NCI-H82 treated with DMSO at 0.1 percent for 48 hours (cell line): ENCODE results near the gene CLDN5.

Experiments used
- DNase-seq: peaks from one replicate; lab custom pipeline; 2025; ENCODE audit not compliant: unreplicated experiment; lab: John Stamatoyannopoulos, UW

The CLDN5 gene, protein sequence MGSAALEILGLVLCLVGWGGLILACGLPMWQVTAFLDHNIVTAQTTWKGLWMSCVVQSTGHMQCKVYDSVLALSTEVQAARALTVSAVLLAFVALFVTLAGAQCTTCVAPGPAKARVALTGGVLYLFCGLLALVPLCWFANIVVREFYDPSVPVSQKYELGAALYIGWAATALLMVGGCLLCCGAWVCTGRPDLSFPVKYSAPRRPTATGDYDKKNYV

DNA sequence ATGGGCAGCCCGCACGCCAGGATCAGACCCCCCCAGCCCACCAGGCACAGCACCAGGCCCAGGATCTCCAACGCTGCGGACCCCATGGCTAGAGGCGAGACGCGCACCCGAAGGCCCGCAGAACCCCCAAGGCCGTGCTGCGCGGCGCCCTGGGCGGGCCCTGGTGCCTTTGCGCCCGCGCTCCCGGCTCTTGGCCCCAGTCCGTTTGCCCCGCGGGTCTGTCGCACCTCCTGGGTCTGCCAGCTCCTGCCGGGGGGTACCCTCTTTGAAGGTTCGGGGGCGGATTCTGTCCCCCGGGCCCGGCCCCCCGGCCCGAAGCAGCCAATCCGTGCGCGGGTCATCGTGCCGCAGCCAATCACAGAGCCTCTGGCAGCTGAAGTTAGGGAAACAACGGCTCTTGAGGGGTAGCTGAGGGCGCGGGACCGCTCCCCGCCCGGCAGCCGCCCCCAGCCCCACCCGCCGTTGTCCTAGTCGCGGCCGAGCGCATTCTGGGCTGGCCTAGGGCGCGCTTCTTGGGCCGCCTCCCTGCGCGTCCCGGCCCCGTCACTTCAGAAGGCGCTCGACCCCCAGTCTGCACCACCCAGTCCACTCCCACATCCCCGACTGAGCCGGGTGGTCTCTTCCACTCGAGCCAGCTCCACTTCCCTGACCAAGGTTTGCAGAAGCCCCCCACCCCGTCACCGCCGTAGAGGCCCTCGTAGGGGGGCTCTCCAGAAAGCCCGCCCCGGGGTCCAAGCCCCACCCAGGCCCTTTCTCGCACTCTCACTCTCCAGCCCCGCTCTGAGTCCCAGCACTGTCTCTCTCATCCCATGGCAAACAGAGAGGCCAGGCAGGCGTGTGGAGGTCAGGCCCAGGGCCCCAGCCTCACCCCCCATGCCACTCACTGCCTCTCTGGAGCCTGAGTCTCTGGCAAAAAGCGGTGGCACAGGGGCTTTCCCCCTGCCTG, at the start of gene CLDN5:
TSS of gene CLDN5 (minus strand) at position 241 of the 946 bp plus-strand sequence. CDS start at position 86, 155 bp downstream.
- DNase-seq, result no peak

GRCh38 chr22:19571995-19572394, 47.8 kb upstream of the CLDN5 start:
- no peak for DNase-seq

DNA sequence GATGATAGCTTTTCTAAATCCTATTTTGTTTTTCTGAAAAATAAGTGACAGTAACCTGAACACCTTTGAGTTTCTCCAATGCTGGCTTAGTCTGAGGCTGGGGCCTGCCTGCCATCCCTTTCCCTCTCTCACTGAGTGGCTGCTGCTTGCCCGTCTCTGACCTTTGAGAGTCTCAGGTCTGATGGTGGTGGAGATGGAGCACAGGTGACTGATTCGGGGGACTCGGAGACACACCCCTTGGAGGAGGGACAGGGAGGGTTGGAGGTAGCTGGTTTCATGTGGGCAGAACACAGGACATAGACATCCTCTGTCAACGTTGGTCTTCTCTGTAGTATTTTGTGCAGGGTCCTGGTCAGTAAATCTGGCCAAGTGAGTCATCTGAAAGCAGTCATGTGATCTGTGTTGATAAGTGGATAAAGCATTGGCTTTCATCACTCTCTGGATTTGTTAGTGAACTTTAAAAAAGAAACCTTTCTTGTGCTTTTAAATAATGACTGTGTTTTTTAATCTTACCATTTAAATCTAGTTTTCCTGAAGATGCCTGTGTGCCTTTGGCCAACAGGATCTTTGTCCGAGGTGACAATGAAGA, 47.1 kb upstream of the CLDN5 start:
- DNase-seq, result no peak

DNA sequence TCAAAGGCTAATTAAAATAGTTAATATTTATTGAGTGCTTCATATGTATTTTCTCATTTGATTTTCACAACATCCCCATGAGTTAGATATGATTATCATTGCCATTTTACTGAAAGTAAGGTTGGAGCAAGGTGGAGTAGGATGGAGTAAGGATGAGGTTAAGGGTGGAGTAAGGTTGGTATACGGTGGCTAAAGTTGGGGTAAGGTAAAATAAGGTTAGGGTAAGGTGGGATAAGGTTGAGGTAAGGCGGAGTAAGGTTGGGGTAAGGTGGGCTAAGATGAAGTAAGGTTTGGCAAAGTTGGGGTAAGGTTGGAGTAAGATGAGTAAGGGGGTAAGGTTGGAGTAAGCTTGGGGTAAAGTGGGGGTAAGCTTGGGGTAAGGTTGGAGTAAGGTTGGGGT, 45.8 kb upstream of the CLDN5 start:
- no peak for DNase-seq

DNA sequence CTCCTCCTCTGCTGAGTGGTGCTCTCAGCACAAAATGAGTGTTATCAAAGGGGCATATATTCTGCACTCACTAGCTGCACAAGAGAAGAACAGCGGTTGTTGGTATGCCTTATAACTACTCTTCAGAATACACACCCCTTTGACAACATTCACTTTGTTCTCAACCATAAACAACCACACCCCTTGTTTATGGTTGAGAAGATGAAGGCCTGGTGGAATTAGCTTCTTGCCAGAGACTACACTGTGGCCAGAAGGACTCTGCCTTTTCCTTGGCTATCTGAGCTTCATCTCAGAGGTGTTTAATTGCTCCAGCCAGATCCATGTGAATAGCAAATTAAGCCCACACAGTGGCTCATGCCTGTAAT, 45.0 kb upstream of the CLDN5 start:
- no peak for DNase-seq

GRCh38 chr22:19568337-19569275, 44.4 kb upstream of the CLDN5 start:
- DNase-seq, result no peak

GRCh38 chr22:19567157-19568009, 43.2 kb upstream of the CLDN5 start:
- DNase-seq, result no peak

GRCh38 chr22:19566279-19567156, 42.3 kb upstream of the CLDN5 start:
- DNase-seq, result no peak

DNA sequence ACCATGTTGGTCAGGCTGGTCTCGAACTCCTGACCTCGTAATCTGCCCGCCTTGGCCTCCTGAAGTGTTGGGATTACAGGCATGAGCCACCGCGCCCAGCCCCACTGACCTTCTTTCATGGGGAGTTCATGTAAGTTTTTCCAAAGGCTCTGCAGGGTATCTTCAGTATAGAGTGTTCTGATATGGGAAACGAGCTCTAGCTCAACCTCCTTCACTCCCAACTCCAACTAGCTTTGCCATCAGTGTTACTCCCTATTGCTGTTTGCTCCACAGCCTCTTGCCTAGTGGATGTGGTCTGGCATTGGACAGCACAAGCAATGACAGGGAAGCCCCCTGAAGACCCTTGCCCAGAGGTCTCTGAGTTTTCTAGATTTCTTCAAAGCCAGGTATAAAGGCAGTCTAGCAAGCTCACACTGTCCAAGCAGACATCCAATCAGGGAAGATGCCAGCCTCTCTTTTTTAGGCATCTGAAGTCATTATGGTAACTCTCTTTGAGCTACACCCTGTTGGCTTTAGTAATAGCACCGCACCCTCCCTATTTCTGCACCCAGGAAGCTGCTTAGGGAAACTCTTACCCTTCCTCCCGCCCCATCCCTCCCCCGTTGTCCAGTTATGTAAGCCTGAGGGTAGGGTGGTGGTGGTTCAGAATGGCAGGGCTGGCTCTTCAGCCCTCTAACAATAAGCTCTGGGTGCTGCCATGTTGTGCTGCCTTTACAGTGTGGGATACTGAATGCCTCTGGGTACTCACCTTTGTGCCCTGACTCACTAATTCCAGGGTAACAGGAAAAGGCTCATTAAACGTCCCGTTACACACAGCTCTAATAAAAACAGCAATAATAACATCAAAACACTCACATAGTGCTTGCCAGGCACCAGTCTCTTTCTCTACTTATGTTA, 41.4 kb upstream of the CLDN5 start:
- no peak for DNase-seq

- DNase-seq, result no peak
Measured at GRCh38 chr22:19559956-19560355, 35.7 kb upstream of the CLDN5 start.

- DNase-seq, result no peak
Measured at GRCh38 chr22:19559324-19559811, 35.2 kb upstream of the CLDN5 start.

DNA sequence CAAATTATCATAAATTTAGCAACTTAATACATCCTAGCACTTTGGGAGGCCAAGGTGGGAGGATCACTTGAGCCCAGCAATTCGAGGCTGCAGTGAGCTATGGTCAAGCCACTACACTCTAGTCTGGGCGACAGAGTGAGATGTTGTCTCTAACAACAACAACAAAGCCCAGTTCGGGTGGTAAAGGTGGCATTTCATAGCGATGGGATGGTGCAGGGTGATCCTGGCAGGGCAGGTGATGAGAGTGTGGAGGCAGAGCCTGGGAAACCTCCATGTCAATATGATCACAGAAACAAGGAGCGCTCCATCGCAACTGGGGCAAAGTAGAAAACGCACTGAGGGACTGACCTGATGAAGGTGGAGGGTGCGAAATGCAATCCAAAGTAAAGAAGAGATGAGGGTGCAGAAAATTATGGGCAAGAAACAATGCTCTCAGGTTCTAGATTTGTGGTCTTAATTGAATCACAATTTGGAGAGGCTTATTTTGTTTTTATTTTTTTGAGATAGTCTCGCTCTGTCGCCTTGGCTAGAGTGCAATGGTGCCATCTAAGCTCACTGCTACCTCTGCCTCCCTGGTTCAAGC, 32.8 kb upstream of the CLDN5 start:
- no peak for DNase-seq

GRCh38 chr22:19555651-19556050, 31.4 kb upstream of the CLDN5 start:
- DNase-seq, result no peak

GRCh38 chr22:19554834-19555404, 30.7 kb upstream of the CLDN5 start:
- no peak for DNase-seq

- no peak for DNase-seq
Measured at GRCh38 chr22:19553201-19553600, 29.0 kb upstream of the CLDN5 start.

- DNase-seq, result no peak
Measured at GRCh38 chr22:19550382-19550781, 26.2 kb upstream of the CLDN5 start.

GRCh38 chr22:19549428-19549827, 25.2 kb upstream of the CLDN5 start:
- no peak for DNase-seq
